SH-SY5Y (cell line): ENCODE measurements around the gene SCARF1.

Source experiments
- GATA2 ChIP-seq: IDR thresholded peaks from 2 replicates; pipeline ENCODE4 v1.6.1; 2011; ENCODE audit warnings: mild to moderate bottlenecking, low read depth, low read length
- GATA3 ChIP-seq: IDR thresholded peaks from 2 replicates; pipeline ENCODE4 v1.6.1; 2011; ENCODE audit warnings: low read depth, mild to moderate bottlenecking, low read length, moderate library complexity

Gene SCARF1

DNA sequence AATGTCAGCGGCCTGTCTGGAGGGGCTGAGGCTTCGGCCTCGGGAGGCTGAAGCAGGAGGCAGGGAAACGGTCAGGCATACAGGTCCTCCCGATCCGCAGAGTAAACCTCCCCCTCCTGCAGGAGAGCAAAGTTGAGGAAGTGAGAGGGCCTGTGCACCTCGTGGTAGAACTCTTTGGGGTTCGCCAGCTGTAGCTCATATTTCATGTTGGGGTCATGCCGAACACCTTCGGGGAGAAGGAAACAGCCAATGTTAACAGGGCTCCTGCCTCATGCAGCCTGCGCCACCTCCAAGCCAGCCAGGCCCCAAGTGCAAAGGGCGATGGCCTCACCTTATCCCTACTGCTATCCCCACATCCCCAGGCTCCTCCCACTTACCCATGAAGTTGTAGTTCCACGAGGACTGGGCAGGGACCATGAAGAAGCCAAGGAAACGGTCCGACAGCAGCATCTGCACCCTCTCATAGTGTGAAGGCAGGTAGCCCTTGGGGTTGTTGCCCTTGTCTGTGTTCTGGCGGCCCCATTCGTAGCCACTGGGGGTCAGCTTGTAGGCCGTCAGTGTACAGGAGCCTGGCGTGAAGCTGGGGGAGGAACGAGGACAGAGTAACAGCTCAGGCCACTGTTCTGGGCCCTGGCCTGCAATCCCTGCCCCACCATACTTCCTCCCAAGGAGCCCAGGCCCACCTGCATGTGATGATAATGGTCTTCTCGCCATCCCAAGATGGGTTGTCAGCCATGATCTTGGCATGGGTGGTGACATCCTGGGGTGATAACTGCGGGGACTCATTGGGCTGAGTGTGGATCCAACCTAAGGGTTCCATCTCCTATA is 5.4 kb upstream of the SCARF1 start:
- TF ChIP-seq GATA3 (no peak), GATA2 (no peak)

DNA sequence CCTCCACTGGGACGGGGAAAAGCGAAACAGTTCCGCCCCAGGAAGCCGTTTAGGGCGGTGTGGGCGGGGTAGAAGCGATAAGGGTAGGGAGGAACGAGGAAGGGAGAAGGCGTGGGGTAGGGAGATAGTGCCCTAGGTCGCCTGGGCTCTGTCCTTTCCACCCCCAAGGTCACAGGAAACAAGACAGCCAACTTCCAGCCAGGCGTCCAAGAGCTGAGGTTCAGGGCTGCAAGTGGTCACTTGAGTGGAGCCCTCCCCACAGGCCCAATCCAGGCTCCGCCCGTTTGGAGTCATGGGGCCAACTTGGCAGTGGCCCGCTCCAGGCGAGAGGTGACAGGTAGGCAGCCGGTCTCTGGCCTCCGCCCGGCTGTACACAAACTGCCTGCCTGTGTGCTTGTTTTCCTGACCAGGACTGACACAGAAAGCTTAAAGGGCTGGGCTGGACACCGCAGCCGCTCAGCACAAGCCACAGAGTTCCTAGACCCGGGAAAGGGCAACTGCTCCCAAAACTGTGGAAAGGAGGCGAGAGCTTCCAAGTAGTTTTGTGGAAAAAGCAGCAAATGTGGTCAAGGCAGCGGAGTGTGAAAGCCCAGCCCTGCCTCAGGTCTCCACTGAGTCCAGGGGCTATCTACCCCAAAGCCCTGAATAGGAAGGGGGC is 4.4 kb upstream of the SCARF1 start, which contains the start of gene RILP:
Gene RILP (minus strand): TSS at position 23 of the 658 bp plus-strand sequence. CDS start 62 bp downstream, outside the sequence.
- TF ChIP-seq GATA2 (no peak), GATA3 (no peak)

DNA sequence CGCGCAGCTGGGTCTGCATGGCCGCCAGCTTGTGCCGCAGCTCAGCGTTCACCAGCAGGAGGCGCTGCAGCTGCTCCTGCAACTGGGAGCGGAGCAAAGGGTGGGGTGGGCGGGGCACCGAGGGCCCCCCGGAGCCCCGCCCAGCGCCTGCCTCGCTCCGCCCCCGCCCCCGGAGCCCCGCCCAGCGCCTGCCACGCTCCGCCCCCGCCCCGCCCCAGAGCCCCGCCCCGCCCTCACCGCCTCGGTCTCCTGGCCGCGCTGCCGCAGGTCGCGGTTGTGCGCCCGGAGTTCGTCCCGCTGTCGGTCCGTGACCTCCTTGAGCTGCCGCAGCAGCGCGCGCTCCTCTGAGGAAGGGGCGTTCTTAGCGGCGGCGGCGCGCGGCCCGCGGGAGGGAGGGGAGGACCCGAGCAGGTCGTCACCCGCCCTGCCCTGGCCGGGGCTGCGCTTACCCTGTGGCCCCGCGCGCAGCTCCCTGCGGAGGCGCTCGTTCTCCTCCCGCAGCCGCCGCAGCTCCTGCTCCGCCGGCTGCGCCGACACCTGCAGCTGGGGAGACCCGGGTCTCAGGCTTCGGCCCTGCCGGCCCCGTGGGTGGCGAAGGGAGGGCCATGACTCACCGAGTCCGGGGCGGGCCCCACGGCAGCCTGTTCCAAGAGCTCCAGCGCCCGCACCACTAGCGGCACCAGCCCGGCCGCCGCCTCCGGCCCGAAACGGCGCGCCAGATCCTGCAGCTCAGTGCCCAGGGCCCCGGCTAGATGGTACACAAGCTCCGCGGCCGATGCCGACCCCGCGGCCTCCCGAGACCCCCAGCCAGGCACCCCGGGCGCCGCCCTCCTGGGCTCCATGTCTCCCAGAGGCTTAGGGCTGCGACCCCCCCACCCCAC is 3.7 kb upstream of the SCARF1 start:
- TF ChIP-seq GATA3 = no peak
- no peak for TF ChIP-seq GATA2

DNA sequence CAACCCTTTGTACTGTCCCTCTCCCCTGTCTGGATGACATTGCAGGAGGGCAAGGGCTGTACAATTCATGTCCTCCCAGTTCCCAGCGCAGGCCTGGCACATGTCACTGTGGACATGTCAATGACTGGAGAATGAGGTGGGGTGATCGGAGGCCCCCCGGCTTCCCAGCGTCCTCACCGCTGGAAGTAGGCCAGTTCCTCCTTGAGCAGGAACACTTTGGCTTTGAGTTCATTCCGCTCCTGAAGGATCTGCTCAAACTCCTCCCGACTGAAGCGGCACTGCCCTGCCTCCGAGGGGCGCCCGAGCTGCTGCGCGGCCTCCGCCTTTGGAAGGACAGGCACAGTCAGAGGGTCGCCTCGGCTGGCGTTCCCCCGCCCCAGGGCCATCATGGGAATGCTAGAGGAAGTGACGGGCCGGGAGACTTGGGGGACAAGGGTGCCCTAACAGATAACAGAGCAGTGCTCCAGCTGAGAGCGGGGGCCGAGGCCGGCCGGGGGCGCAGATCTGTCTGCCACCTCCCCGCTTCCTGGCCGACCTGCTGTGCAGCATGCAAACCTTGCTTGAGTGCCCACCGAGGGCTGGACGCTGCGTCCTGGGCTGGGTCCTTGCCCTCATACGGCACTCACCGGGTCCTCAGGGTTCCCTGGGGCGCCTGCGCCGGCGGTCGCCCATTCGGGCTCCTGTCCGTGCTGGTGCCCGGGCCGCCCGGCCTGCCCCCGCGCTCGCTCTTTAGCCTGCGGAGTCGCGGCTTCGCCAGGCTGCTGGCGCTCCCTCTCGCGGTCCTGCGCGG is 2.8 kb upstream of the SCARF1 start:
- no peak for TF ChIP-seq GATA3
- no peak for TF ChIP-seq GATA2

DNA sequence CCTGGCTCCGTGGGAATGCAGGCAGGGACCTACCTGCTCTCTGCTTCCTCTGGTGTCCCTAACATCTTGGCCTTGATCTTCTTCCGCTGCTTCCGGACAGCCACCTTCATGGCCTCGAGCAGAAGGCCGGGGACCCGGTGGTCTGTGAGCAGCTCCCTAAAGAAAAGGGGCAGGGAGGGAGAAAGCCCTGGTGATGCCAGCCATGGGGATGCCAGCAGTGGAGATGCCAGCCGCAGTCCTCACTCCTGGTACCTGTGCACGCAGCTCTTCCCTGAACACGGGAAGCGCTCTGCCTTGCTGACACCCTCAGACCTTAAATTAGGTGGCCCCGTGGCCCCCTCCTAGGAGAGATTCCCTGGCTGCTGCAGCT is 2.3 kb upstream of the SCARF1 start:
- TF ChIP-seq GATA2 = no peak
- no peak for TF ChIP-seq GATA3

DNA sequence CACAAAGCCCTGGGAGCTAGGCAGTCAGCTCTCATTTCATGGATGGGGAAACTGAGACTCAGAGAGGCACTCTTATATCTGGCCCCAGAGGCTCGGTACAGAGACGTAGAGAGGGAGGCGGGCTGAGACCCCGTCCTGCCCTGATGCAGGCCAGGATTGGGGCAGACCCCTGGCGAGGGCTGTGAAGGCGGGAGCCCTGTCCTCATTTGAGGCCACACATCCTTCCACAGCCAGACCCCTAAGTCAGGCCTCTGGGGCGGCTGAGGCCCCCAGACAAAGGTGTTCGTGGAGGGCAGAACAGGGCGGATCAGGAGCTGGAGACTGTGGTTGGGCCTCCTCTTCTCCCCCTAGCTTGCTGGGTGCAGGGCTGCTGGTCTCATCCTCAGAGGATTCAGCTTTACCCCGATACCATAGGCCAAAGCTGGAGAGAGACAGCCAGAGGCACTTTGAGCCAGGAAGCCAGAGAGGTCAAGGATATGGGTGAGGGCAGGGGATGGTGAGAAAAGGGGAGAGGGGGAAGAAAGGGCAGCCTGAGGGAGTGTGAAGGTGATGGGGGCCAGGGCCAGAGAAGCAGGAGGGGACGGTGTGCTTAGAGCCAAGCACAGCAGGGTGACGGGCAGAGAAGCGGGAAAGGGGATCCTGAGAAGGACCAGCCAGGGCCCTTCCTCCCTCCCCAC is 805 bp upstream of the SCARF1 start:
- TF ChIP-seq GATA2 = no peak
- TF ChIP-seq GATA3 = no peak

DNA sequence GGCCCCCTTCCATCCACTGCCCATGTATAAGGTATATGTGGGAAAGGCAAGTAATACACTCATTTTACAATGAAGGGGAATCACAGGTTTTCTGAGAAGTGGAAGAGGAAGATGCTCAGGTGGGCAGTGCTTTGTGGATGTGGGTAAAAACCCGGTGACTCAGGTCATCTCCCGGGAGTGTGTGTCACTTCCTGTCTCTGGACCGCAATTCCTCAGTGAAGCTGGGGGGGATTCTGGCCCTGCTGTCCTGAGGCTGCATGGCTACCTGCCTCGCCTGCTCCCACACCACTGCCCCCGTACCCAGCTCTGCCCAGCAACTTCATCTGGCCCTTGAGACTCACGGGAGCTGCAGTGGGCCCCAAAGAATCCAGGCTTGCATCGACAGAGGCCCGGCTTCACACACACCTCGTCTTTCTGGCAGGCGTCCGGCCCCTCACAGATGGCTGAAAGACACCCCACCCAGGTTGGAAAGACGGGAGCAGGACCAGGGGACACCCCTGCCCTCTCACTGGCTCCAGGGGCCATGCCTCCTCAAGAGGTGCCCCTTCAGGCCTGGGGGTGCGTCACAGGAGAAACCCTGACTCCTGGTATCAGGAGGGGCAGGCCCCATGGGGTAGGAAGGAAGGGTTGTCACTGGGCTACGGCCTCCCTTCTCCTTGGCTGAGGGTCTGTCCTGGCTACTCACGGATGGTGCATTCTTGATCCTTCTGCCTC is 882 bp downstream of the SCARF1 start:
- TF ChIP-seq GATA2 = no peak
- no peak for TF ChIP-seq GATA3

DNA sequence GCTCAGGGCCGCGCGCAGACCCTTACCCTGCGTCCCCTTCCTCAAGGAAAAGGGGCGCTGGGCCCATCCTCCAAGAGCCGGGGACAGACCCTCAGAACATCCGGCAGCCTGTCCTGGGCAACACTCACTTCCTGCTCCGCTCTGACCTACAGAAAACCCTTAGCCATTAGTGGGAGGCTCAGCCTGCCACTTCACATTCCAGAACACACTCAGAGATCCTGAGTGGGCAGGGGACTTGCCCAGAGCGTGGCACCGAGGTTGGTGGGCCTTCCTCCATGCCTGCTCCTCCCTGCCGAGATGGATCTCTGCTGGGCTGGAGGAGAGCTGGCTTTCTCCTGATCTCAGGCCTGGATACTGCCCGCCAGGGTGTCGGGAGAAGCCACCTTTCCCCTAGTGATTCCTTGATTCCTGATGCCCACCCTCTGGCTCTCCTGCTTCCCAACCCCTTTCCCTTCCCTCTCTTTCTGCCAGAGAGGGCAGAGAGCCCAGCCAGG is 1.5 kb downstream of the SCARF1 start:
- TF ChIP-seq GATA2 = no peak
- no peak for TF ChIP-seq GATA3

DNA sequence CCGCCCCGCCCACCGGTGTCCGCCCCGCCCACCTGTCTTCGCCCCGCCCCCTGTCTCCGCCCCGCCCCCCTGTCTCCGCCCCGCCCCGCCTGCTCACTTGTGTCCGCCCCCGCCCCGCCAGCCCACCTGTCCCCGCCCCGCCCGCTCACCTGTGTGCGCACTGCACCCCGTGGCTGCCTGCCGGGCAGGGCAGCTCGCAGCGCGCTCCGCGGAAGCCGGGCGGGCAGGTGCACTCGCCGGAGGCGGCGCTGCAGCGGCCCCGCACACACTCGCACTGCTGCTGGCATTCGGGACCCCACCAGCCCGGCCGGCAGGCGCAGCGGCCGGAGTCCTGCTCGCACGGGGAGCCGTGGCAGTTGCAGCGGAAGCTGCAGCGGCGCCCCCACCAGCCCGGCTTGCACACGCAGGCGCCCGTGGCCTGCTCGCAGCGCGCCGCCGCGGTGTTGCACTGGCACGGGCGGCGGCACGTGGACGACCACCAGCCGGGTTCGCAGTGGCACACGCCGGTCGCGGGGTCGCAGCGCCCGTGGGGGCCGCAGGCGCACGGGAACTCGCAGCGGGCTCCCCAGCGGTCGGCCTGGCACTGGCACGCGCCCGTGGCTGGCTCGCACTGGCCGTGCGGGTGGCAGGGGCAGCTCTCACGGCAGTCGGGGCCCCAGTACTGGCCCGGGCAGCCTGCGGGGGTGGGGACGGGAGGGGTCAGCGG is 2.1 kb downstream of the SCARF1 start:
- TF ChIP-seq GATA3 = no peak
- no peak for TF ChIP-seq GATA2

DNA sequence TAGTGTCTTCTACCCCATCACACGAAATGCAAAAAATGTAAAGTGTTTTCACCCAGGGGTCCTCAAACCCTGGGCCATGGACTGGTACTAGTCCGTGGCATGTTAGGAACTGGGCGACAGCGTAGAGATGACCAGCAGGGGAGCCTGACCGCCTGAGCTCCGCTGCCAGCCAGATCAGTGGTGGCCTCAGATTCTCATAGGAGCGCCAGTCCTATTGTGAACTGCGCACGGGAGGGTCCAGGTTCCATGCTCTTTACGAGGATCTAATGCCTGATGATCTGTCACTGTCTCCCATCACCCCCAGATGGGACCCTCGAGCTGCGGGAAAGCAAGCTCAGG is 4.5 kb downstream of the SCARF1 start:
- TF ChIP-seq GATA3 (no peak), GATA2 (no peak)

DNA sequence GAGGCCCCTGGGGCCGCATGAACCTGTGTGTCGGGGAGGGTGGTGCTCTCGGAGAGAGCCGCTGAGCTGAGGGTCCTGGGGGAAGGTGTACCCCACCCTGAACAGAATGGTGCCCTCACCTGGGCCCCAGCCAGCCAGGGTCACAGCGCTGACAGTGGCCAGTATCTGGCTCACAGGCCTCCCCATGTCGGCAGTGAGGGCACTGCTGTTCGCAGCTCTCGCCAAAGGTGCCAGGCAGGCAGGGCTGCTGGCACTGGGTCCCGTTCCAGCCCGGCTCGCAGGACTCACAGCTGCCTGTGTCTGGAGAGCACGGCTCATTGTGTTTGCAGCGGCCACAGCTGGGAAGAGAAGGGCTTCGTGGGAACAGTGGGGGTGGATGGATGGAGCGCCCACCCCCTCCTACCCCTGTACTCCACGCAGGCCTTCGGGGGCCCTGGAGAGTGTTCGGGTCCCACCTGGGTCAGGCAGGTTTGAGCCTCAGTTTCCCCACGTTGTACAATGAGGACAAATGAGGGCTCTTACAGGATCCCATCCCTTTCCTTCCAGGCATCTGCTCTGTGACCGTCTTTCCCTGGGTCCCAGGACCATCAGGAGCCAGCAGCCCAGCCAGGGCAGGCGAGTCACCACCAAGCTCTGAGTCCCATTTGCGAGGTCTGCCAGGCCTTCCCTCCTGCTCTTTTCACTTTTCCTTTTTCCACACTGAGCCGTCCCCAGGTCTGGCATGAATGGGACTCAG is 5.0 kb downstream of the SCARF1 start:
- TF ChIP-seq GATA2 (no peak), GATA3 (no peak)

DNA sequence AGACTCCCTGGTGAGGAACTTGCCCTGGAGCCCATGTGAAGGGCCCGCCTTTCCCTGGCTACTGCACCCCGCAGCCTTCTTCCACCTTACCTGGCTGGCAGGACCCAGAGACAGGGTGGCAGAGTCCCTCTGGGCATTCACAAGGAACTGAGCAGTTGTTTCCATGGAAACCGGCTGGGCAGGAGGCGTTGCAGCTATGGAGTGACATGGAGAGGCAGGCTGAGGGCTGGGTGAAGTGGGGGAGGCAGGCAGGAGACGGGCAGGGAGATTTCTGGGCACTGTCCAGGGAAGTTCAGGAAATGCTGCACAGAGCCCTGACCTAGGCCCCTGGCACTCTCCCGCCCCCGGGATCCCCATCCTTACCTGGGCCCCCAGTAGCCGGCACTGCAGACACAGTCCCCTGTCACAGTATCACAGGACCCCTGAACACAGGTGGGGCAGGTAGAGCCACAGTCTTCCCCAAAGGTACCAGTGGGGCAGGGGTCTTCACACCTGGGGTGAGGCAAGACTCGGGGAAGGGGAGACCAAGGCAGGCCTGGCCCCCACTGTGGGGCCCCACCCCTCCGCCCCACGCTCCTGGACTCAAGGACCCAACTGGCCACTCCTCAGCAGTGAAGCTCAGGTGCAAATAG is 5.9 kb downstream of the SCARF1 start:
- TF ChIP-seq GATA2 (no peak), GATA3 (no peak)
